NB4 (cell line): ENCODE results near the gene TICRR.

Source experiments
- DNase-seq: peaks from one replicate; pipeline ENCODE4 v3.0.0; 2010; ENCODE audit warnings: low read depth
- H3K4me3 ChIP-seq: one replicate; pipeline ENCODE4 v1.5.1; 2011; ENCODE audit warnings: mild to moderate bottlenecking, low read depth, low read length, moderate library complexity
- CTCF ChIP-seq: IDR thresholded peaks from one replicate; pipeline ENCODE4 v1.5.1; 2012; ENCODE audit warnings: low read depth, low read length
- MAX ChIP-seq: IDR thresholded peaks from 2 replicates; pipeline ENCODE4 v1.6.1; 2011; ENCODE audit warnings: low read depth, low read length
- MYC ChIP-seq: IDR thresholded peaks from 2 replicates; pipeline ENCODE4 v1.6.1; 2011; ENCODE audit warnings: low read depth, low read length
- POLR2A ChIP-seq: IDR thresholded peaks from 2 replicates; pipeline ENCODE4 v1.6.1; 2011; ENCODE audit warnings: mild to moderate bottlenecking; ENCODE audit not compliant: insufficient read length; ENCODE audit errors: extremely low read depth

The TICRR gene

GRCh38 chr15:89556413-89557262, 18.6 kb upstream of the TICRR start:
- TF ChIP-seq MAX (no peak), CTCF (peak; percentile 80), POLR2A (no peak), MYC (no peak)
- DNase-seq: peak; percentile 74
- no peak overlapping the region for H3K4me3 ChIP-seq

DNA sequence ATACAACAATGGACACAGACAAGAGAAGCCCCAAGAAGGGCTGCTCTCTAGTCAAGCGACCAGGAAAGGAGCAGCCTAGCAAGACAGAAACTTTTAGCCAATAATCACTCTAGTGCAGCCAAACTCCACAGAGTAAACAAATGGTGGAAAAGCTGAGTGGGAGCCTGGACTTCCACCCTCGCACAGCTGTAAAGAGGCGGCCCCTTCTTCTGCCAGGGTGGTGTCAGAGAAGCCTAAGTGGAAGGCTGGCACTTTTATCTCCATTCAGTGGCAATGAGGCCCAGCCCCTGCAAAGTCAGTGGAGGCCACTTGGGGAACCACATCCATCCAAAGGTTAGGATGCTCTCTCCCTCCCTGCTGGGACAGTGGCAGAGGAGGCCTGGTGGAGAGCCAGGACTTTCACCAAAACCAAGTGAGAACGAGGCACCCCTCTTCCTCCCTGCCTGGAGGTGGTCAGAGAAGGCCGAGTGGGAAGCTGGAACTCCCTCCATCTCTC, 15.5 kb upstream of the TICRR start:
- TF ChIP-seq POLR2A (no peak), MAX (no peak), CTCF (no peak), MYC (no peak)
- DNase-seq: no peak
- no peak overlapping the region for H3K4me3 ChIP-seq

- TF ChIP-seq MAX (no peak), MYC (no peak), POLR2A (no peak), CTCF (no peak)
- no peak for DNase-seq
- no peak overlapping the region for H3K4me3 ChIP-seq
Measured at GRCh38 chr15:89566181-89566580, 9.1 kb upstream of the TICRR start.

DNA sequence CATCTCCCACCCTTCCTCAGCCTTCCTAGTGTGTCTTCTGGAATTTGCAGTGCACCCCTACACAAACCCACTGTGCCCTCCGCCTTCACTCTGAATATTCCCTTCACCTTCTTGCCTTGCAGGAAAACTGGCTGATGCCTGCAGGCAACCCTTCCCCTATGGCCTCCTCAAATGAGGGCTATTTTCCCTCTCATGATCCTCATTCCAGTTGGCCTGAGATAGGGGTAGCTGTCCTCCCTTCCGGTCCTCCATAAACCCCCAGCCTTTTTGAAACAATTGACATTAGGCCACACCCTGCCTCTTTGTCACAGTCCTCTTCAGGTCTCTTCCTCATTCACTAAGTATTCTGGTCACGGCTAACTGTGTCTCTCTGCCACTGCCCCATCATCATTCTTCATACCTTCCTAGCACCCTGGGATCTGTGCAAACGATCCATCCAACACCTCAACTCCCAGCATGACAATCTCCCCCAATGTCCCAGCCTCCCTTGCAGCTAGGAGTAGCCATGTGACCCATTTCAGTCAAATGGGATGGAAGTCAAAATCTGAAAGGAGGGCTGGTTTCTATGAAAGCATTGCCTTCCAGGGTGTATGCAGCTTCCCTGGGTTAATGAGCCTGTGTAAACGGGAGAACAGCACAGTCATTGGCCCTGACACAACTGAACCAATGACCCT, 8.5 kb upstream of the TICRR start:
- no peak for DNase-seq
- no peak overlapping the region for H3K4me3 ChIP-seq
- TF ChIP-seq MAX (no peak), MYC (no peak), POLR2A (no peak), CTCF (no peak)

DNA sequence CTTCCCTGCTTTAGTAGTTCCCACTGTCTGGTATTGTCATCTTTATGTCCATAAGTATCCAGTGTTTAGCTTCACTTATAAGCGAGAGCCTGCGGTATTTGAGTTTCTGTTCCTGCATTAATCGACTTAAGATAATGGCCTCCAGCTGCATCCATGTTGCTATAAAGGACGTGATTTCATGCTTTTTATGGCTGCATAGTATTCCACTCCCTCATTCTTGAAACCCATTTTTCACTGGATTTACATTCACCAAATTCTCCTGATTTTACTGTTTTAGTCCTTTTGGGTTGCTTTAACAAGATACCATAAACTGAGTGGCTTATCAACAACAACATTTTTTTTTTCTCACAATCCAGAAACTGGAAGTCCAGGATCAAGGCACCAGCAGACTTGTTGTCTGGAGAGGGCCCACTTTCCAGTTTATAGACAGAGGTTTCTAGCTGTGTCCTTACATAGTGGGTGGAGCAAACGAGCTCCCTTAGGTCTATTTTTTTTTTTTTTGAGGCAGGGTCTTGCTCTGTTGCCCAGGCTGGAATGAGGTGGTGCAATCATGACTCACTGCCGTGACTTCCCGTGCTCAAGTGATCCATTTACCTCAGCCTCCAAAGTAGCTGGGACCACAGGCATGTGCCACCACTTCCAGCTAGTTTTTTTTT, 6.1 kb upstream of the TICRR start:
- DNase-seq: no peak
- H3K4me3 ChIP-seq: no peak overlapping the region
- TF ChIP-seq MAX: no peak
- TF ChIP-seq CTCF: no peak
- TF ChIP-seq MYC: no peak
- no peak for TF ChIP-seq POLR2A
